Stimulated activated CD8-positive, alpha-beta memory T cell treated with anti-CD3 and anti-CD28 coated beads, Interleukin-4, amount 100 ng/mL, for 24 hours (primary cell): Measurements from ENCODE around the gene GET4.

ENCODE experiments used
- DNase-seq: peaks from one replicate; pipeline ENCODE4 v3.0.0-alpha.2; 2020; ENCODE audit warnings: low read depth

The GET4 gene

DNA sequence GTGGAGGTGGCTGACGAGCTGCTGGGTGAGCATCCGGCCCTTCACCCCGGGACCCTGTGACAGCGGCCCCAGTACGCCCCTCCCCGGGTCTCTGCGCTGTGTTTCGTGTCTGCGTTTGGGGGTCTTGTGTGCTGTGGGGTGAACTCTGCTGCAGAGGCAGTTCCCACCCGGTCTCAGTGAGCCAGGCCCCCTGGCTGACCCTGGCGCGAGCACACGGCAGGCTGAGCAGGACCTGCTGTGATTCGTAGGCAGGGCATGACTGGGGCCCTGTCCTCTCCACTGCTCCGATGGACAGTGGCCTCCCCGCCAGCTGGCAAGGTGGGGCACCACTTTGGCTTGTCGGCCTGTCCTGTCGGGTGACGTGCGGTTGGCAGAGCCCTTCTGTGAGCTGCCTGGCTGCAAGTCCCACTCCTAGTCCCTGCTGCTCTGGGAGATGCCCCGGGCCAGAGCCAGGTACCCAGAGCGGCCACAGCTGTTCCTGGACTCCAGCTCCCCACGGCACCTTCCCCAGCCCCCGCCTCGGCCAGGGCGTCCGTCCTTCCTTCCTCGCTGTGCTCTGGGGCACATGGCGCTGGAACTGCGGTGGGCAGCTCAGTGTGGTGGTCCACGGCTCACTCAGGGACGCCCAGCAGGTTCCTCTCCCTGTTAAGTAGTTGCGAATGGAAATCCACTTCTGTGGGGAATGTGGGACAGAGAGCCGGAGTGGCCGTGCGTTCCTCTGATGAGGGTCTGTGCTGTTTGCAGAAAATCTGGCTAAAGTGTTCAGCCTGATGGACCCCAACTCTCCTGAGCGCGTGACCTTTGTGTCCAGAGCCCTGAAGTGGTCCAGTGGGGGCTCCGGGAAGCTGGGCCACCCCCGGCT is 10.5 kb downstream of the GET4 start:
- DNase-seq: no peak

DNA sequence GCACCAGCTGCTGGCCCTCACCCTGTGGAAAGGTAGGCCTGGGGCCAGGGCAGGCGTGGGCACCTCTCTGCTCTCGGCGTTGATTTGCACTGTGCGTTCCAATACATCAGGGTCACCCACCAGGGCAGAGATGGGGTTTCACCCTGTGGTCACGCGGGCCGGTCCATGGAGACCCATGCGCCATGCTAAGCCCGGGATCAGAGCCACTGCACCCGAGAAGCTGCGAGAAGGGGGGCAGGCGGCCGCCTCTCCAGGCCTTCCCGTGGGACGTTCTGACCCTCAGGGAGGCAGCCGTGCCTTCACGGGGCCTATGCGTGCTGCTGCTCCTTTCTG is 11.1 kb downstream of the GET4 start:
- no peak for DNase-seq

DNA sequence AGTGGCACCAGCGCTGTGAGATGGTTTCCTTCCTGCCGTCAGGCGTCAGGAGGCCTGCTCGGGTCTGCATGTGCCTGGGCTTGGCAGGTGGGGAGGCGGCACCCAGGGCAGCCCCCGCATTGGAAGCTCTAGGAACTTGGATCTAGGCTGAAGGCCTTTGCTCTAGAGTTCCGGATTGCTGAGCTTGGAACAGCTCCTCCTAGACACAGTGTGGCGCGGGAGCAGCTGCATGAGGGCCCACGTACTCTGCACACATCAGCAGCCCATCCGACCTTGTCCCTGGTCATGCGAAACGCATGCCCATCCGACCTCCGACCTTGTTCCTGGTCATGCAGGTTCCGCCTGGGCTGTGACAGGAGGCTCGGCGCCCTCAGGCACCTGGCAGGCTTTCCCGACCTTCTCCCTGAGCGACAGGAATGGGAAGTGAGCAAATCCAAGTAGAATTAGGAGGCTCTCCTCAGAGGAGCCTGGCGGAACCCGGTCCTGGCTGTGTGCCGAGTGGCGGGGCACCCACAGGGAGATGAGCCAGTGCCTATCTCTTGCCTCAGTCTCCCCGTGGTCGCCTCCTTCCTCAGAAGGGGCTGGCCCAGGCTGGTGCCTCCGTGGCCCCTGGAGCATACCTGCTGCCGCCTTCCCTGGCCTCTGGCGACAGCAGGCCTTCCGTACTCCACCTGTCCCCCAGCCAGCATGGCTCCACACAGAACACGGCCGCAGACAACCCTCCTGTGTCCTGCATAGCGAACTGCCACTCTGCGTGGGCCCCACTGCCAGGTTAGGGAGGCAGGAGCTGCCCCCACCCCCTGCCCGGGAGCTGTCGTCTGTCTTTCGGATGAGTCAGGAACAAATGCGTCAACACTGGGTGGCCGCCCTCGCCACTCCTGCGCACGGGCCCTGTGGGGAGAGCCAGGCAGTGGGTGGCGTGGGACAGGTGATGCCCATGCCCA is 12.0 kb downstream of the GET4 start:
- no peak for DNase-seq

DNA sequence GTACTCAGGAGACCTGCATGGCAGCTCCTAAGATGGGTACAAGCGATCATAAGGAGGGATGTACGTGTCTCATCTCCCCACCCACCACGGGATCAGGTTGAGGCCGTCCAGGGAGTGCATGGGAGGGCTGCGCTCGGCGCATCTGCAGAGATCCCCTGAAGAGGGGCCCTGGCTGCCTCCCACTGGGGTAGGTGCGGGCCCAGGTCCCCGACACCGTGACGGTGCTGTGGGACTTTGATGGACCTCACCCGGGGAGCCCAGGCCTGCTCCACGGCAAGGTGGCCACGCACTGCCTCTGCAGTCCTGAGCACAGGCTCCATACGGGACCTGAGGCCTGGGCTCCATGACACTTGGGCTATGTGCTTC is 12.7 kb downstream of the GET4 start:
- DNase-seq: no peak

DNA sequence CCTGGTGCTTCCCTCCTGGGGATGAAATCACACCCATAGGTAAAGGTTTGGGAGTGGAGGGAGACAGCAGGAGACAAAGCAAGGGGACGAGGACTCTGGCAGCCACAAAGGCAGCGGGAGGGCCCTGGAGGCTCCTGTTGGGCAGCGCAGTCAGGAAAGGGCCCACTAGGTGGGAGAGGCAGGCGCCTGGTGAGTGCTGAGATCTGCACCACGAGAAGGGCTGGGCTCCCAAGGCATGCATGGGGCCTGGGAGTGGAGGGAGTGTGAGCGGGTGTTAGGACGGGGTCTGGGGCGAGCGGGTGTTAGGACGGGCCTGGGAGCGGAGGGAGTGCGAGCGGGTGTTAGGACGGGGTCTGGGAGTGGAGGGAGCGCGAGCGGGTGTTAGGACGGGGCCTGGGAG is 13.0 kb downstream of the GET4 start:
- no peak for DNase-seq

DNA sequence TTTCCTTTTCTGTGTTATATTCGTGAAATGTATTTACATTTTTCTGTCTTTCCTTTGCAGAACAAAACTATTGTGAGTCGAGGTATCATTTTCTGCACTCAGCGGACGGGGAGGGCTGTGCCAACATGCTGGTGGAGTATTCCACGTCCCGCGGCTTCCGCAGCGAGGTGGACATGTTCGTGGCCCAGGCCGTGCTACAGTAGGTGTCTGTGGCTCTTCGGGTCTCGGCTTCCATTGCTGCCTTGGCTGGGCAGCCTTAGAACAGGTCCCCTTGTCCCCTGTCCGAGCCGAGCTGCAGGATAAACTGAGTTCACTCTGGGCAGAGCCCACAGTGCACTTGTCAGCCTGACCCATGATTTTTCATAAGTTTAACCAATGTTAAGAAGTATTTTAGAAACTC is 14.5 kb downstream of the GET4 start:
- DNase-seq: no peak

DNA sequence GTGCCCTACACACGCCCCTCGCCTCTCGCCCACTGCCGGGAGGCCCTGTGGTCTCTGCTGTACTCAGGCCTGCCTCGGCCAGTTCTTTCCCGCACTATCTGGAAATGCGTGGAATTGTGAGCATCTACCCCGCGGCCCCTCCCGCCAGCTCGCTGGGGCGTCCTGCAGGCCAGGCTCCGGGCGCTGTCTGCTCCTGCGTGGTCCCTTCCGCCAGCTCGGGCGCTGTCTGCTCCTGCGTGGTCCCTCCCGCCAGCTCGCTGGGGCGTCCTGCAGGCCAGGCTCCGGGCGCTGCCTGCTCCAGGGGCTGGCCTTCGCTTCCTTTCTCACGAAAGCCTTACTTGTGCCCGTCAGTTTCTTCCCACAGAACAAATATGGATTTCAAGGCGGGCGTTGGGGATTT is 14.9 kb downstream of the GET4 start:
- DNase-seq: no peak

DNA sequence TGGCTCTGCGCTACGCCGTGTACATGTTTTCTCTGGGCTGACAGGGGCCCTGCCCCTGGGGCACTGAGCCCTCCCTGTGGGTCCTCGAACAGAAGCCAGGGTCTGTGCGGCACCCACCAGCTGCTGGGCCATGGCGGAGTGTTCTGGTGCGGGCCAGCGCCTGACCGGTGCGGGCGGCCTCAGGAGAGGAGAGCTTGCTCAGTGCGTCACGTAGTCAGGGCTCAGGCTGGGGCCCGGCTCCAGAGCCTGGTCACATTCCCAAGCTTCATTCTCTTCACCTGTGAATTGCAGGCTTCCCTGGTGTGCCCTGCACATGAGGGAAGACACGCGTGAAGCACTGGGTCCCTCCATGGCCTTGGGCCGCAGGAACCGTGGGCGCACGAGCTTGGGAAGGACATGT is 15.5 kb downstream of the GET4 start:
- DNase-seq: no peak

DNA sequence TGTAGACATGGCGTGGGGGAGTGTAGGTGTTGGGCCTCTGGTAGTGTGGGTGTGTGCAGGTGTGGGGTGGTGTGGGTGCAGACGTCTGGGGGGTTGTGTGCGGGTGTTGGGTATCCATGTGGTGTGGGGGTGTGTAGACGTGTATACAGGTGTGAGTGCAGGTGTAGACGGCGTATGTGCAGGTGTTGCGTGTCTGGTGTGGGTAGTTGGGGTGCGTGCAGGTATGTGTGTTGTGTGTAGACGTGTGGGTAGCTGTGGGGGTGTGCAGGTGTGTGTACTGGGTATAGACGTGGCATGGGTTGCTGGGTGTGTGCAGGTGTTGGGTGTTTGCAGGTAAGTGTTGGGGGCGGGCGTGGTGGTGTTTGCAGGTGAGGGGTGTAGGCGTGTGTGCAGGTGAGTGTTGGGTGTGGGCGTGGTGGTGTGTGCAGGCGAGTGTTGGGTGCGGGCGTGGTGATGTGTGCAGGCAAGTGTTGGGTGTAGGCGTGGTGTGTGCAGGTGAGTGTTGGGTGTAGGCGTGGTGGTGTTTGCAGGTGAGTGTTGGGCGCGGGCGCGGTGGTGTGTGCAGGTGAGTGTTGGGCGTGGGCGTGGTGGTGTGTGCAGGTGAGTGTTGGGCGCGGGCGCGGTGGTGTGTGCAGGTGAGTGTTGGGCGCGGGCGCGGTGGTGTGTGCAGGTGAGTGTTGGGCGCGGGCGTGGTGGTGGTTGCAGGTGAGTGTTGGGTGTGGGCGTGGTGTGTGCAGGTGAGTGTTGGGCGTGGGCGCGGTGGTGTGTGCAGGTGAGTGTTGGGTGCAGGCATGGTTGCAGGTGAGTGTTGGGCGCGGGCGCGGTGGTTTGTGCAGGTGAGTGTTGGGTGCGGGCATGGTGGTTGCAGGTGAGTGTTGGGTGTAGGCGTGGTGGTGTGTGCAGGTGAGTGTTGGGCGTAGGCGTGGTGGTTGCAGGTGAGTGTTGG is 16.6 kb downstream of the GET4 start:
- DNase-seq: no peak

DNA sequence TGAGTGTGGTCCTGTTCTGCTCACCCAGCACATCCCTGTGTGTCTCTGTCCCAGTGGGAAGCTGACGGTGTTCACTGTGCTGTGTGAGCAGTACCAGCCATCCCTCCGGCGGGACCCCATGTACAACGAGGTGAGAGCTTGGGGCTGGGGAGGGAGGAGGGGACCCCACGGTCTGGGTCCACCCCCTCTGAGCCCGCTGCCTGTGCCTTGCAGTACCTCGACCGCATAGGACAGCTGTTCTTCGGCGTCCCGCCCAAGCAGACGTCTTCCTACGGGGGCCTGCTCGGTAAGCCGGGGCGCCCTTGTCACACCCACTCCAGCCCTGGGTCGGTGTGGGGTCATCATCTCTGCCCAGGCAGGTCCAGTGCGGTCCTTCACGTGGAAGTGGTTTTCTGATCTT is 17.3 kb downstream of the GET4 start:
- no peak for DNase-seq

DNA sequence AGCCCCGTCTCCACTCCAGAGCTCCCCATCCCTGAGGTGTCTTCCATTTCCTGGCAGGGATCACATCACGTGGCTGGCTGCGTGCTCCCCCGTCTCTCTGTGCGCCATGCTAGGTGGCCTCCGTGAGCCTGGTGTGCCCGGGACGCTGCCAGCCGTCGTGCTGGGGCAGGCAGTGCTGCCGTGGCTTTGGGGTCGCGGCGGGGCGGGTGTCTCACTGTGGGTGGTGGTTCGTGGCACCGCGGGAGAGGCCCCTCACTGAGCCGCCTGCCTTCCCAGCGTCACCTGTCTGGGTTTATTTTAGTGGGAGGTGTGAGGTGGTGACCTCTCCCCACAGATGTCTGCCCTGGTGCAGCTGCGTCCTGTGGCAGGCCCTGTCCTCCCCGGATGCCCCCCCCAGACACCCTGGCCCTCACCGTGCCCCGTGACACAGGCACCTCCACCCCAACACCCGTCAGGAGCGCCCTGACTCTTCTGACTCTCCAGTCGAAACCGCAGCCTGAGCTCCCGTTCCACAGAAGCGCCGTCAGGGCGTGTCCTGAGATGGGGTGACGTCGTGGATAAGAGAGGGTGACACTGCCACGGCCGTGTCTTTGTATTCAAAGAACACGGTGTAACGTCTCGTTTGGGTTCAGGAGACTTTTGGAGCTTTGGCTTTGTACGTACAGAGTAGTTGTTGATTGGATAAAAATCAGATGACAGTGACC is 18.0 kb downstream of the GET4 start:
- no peak for DNase-seq

DNA sequence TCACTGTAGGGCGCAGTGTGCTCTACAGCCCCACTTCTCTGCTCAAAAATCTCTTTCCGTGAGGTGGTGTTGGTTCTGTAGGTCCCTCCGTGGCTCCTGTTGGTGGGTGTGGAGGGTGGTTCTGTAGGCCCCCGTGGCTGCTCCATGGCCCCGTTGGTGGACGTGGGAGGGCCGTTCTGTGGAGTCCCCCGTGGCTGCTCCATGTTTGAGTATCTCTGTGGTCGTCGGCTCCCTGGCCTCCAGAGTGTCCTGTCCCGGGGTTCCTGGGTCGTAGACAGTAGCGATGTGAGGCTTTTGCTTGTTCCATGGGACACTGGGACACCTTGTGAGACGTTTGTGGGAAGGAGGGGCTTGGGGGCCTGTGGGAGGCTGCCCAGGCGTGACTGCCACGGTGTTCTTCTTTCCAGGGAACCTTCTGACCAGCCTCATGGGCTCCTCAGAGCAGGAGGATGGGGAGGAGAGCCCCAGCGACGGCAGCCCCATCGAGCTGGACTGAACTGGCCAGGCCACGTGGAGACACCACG is 18.6 kb downstream of the GET4 start:
- no peak for DNase-seq

DNA sequence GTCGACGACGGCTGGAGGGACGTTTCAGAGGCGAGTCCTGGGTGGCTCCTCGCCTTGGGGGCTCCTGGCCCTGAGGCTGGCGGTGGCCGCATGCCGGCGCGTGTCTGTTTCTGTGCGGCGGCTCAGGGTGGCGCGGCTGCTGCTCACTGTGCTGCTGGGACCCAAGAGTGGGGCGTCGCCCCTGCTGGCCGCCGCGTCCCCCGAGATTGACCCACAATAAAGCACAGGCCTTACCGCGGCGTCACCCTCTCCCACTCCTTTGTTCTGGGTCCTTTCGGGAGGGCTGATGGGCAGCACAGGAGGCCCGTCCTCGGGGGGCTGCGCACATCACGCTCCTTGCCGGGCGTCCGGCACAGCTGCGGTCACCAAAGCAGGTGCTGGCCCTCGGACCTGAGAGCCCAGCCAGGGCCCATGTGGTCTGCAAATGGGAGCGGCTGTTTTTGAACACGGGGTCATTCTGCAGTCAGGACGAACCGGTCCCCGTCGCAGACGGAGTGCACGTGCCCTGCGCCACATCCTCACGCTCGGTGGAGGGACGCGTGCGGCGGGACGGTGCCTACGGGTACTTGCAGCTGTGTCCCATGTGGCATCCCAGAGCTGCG is 19.2 kb downstream of the GET4 start:
- DNase-seq: no peak

DNA sequence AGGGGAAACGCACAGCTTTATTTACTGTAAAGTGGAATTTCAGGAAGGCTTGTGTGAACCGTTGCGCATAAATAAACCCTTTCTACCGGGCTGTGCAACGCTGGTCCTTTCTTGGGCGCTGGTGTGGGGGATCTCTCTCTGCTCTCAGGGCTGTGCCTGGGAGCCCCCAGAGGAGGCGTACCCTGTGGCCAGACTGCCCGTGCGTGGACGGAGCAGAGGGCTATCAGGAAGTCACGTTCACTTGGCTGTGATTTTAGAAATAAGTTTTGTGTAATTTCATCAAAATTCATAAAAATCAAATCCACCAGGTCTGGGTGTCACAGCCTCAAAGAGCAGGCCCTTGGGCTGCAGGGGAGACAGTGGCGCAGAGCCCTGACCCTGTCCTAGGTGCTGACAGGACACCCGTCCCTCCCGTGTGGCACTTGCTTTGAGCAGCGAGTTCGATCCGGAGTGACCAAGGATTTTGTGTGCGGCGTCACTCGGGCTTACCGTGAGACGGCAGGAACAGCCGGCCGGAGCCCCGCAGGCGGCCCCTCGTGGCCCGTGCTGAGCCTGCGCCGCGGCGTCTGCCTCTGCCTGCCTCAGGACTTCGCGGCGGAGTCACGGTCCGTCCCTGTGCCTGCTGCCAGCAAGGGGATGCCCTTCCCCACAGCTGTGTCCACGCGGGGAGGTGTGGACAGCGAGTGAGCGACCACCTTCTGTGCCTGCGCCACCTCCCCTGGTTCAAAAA is 20.2 kb downstream of the GET4 start:
- DNase-seq: no peak

DNA sequence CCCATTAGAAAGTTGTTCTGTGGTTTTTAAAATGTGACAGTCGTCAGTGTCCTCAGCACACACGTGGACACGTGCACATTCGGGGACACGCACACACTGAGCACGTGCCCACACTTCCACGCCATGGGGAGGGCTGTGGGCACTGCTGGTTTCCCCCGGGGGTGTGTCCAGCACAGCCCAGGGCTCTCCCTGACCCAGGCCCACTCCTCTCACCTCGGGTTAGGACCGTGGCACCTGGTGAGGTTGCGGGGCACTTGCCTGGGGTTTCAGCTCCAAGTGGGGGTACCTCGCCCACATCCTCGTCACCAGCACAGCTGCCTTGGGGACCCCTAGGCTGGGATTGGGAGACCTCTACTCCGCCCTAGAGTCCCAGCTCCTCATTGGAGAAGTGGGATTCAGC is 20.7 kb downstream of the GET4 start:
- no peak for DNase-seq

DNA sequence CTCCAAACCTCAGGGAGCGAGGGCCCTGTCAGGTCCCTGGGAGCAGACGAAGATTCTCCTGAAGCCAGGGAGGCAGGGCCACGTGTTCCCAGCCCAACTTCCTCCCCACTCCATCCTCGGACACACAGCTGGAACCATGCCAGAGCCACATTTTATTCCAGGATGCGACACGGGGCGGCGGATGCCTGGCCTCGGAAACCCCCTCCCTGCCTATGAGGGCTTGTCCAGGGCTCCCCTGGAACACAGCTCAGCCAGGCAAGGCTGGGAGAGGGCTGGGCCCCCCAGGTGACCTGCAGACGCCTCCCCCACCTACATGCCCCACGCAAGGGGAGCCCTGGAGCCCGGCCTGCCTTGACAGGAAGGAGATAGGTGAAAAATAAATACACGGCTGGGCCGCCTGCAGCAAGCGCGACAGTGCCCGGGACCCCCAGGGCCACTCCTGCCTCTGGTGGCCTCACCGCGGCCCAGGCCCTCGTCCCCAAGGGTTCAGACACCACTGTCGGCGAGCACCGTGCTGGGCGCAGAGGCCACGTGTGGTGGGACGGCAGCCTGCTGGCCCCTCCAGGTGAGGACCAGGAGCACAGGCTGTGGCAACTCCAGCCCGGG is 21.5 kb downstream of the GET4 start:
- no peak for DNase-seq

DNA sequence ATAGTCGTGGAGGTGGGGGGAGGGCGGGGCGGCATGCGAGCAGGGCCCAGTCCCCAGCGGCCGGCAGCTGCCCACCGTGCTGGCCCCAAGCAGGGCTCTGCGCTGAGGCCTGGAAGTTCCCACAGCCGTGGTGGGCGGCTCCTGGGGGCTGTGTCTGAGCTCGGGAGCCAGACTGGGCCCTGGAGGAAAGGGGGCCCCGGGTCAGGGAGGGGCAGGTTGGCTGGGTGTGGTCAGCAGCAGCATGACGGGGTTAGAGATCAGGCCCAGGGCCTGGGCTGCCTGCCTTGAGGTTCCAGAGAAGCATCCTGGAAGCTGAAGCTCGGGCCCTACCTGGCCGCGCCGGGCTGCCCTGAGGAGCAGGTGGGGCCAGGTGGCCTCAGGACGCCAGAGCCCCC is 22.1 kb downstream of the GET4 start:
- no peak for DNase-seq

DNA sequence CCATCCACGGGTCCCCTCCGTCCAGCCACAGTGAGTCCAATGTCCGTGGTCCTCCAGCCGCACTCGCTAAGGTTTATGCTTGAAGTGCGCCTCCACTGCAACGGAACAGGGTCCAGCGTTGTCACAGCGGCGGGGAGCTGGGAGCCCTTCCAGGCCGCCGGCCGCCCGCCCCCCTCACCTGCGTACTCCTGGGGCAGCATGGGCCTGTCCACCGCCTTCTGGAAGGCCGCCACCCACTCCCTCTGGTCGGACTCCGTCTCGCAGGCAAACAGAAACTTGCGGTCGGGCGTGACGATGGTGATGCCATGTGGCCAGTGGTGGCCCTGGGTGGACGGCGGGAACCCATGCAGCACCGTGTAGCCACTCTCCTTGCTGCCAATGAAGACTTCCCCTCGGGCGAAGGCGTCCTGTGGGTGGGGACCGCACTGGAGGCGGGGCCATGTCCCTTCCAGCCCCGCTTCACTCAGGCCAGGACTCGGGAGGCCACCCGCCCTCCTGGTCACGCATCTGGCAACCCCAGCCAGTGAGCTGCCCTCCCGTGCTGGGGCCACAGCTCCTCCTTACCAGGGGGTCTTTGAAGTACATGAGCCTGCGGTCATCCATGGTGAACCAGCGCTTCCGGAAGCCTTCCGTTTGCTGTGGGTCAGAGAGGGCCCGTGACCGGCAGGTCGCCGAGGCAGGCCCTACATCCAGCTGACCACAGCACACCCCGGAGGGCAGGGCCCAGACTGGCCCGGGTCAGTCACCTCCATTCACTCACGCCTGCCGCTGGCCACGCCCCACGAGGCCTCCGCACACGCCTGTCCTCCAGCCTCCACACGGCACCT is 22.7 kb downstream of the GET4 start:
- DNase-seq: no peak

DNA sequence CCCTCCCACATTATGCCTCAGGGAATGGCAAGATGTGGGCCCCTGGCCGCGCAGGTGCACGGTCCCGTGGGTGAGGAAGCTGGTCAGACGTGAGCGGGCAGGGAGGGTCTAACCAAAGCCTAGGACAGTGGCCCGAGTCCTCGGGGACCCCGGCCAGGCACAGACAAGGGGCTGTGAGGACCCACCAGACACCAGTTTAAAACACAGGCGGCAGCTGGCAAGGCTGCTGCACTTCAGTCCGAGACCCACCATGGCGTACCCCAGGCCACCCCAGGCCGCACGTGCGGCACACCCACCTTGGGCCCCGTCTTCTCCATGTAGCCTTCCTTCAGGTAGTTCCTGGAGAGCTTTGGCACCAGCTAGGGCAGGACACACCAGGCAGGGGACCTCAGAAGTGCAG is 23.5 kb downstream of the GET4 start:
- DNase-seq: no peak
